MM.1S (cell line): ENCODE results near the gene ZNF827.

Source experiments
- CTCF ChIP-seq: fragments of 300-600 bp; sonication (generic); IDR thresholded peaks from 2 replicates; pipeline ENCODE4 v1.5.1; 2016; ENCODE audit warnings: antibody characterized with exemption, low read length, mixed read lengths
- EZH2phosphoT487 ChIP-seq: fragments of 300-600 bp; sonication (generic); IDR thresholded peaks from 2 replicates; pipeline ENCODE4 v1.6.1; 2018; ENCODE audit warnings: antibody characterized with exemption, low read length

- TF ChIP-seq EZH2phosphoT487 (no peak), CTCF (no peak)
Observed at GRCh38 chr4:145830699-145831098, 107.9 kb downstream of the ZNF827 start.
